22Rv1 (cell line): ENCODE data around the gene RGS6.

ENCODE experiments used
- H3K27ac ChIP-seq: fragments of 450-650 bp; 2 replicates; pipeline ENCODE4 v1.5.1; 2017
- ZFX ChIP-seq: fragments of 450-650 bp; IDR thresholded peaks from 2 replicates; pipeline ENCODE4 v1.6.1; 2017; ENCODE audit warnings: antibody characterized with exemption, borderline replicate concordance
- TF ChIP-seq, protein P1 (sequence below): fragments of 450-650 bp; IDR thresholded peaks from 2 replicates; pipeline ENCODE4 v1.5.1; 2017; ENCODE audit warnings: mild to moderate bottlenecking

RGS6 gene

DNA sequence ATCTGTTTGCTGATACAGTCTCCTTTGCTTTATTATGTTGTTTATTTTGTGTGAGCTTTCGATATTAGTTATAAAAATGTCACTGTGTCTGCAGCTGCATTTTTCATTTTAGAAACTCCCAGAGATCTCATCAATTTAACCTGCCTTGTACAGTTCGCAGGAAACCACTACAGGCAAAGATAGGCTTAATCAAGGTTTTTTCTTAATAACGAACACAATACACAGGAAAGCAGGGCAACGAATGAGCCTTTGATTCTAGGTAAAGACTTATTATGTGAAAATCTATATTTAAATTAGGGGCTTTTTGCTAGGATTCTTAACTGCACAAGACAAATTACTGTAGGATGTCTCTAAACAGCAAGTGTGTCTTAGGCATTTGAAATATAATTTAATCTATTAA is 191.9 kb downstream of the RGS6 start:
- no peak for TF ChIP-seq ZFX
- TF ChIP-seq, protein P1, sequence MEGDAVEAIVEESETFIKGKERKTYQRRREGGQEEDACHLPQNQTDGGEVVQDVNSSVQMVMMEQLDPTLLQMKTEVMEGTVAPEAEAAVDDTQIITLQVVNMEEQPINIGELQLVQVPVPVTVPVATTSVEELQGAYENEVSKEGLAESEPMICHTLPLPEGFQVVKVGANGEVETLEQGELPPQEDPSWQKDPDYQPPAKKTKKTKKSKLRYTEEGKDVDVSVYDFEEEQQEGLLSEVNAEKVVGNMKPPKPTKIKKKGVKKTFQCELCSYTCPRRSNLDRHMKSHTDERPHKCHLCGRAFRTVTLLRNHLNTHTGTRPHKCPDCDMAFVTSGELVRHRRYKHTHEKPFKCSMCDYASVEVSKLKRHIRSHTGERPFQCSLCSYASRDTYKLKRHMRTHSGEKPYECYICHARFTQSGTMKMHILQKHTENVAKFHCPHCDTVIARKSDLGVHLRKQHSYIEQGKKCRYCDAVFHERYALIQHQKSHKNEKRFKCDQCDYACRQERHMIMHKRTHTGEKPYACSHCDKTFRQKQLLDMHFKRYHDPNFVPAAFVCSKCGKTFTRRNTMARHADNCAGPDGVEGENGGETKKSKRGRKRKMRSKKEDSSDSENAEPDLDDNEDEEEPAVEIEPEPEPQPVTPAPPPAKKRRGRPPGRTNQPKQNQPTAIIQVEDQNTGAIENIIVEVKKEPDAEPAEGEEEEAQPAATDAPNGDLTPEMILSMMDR = no peak

DNA sequence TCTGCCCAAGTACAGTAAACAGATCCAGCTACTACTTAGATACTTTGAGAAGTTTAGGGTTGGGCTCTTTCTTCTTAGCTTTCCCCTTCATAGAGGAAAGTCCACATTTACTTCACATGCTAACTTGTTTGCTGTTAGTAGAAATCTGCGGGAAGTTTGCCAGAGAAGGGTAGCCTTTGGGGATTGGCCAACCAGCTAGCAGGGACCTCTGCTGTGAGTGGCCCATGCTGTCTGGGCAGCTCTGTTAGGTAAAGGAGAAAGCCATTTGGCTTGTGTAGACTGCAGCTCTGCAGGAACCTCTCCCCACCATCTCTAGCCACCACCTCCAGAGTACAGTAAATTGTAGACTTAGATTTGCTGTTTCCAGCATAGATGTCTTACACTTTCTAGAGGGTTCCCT is 193.9 kb downstream of the RGS6 start:
- TF ChIP-seq, protein P1 = no peak
- no peak for TF ChIP-seq ZFX

More for the DNA sequence above, 191.9 kb downstream of the RGS6 start:
- H3K27ac ChIP-seq = no peak overlapping the region

DNA sequence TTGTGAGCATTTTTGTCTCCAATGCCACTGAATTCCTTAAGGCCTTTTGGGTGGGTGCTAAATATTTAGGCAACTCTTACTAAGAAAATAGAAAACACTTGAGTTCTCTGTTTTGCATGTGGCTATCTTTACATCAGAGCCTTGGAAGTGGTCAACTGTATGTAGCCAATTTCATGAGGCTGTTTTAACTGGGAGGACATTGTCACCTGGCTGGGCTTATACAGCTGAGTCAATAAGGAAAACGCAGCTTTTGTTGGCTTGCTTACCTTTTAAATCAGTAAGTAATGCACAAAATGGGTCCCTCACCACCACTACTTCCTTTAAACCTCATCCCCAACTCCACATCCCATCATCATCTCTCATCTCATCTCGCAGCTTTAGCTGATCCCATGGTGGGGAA is 194.3 kb downstream of the RGS6 start:
- TF ChIP-seq, protein P1 = no peak
- TF ChIP-seq ZFX = no peak
- H3K27ac ChIP-seq = no peak overlapping the region

More for the DNA sequence above, 193.9 kb downstream of the RGS6 start:
- H3K27ac ChIP-seq = no peak overlapping the region

DNA sequence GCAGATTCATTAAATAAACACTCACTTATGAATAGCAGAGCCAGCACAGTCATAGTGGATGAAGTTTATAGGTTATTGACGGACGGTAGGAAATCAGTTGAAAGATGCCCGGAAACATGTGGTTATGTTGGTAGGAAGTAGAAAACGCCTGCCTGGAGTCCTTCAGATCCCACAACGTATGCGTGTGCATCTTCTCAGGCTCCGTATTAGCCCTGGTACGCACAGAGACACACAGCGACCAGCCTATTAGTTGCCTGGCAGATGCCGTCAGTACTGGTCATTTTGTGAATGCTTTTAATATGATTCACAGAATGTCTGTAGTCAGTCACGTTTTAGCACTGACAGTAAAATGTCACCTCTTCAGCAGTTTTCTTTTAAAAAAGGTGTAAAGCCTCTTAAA is 196.4 kb downstream of the RGS6 start:
- no peak overlapping the region for H3K27ac ChIP-seq
- TF ChIP-seq, protein P1 = no peak
- TF ChIP-seq ZFX = no peak

DNA sequence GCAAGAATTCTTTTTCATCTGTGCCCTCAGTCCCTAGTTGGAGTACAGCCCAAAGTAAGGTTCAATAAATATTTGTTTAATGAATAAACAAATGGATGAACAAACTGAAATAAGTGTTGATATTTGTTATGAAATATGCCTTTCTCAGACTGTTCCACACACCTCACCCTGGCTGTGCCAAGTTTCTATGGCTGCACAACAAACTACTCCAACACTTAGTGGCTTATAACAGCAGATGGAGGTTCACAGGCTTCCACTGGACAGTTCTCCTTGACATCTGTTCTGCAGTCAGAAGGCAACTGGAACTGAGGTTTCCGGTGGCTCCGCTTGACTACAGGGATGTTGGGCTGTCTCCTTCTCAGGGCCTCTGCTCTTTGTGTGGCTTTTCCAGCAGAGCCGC is 197.1 kb downstream of the RGS6 start:
- TF ChIP-seq, protein P1 = no peak
- TF ChIP-seq ZFX = no peak
- H3K27ac ChIP-seq = no peak overlapping the region

DNA sequence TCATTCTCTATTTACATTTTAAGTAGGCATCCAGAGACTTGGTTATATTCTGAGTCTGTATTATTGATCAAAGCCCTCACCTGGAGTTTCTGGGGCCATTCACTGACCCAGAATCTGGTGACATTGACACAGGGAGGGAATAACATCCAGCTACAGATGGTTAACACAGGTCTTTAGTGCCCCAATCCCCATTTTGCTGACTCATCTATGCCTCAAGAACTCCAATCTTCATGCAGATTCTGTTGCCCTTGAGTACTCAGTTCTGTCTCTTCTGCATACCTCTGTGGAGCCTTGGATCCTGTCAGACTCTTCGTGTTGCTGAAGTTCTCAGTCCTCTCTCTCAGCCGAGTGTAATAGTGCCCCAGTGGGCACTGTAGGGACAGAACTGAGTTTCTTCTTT is 208.9 kb downstream of the RGS6 start:
- H3K27ac ChIP-seq = no peak overlapping the region
- TF ChIP-seq ZFX = no peak
- TF ChIP-seq, protein P1 = no peak

DNA sequence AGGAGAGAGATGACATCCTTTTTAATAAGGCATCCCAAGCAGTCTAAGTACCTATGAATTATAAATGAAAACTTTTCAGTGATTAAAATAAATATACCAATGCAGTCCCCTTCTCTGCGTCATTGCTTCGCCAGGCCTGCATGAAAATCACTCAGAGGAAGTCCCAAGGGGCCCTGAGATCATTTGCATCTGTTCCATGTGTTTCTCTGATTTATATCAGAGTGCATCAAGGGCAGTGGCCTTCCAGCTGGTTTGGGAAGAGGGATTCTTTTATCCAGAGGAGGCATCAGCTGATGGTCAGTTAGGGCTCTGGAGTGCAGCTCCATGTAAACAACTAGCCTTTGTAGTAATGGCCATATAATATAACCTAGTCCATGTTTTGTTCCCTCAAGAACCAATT is 210.1 kb downstream of the RGS6 start:
- TF ChIP-seq, protein P1 = no peak
- TF ChIP-seq ZFX = no peak

More for the DNA sequence above, 210.1 kb downstream of the RGS6 start:
- H3K27ac ChIP-seq = no peak overlapping the region
